Fibroblast of peridontal ligament (primary cell): ENCODE measurements around the gene ADAM30.
A peak's percentile ranks its signal among the peaks of the same experiment; 100 is the strongest.
"Not testable (repeated sequence)": the region's sequence is repeated elsewhere in the genome, so short reads cannot be mapped to it uniquely, and the experiment has no call there.

Source experiments
- DNase-seq: peaks from one replicate; pipeline ENCODE4 v3.0.0-alpha.2; 2010; ENCODE audit errors: extremely low read depth

The ADAM30 gene

GRCh38 chr1:119874186-119874585 lies 22.1 kb downstream of the ADAM30 start:
- DNase-seq, result no peak

GRCh38 chr1:119873135-119874015 lies 22.9 kb downstream of the ADAM30 start:
- DNase-seq, result peak; percentile 81

- DNase-seq, result peak; percentile 19
These were observed 24.4 kb downstream of the ADAM30 start for GRCh38 chr1:119871881-119872280.

- peak; percentile 87 for DNase-seq
These were observed 25.3 kb downstream of the ADAM30 start for GRCh38 chr1:119870917-119871596.

GRCh38 chr1:119869995-119870394 lies 26.3 kb downstream of the ADAM30 start:
- DNase-seq, result no peak

- DNase-seq, result no peak
These were observed 28.1 kb downstream of the ADAM30 start for GRCh38 chr1:119868176-119868575.

GRCh38 chr1:119866451-119866850 lies 29.9 kb downstream of the ADAM30 start:
- no peak for DNase-seq

- DNase-seq, result peak; percentile 71
These were observed 30.7 kb downstream of the ADAM30 start for GRCh38 chr1:119865627-119866026.

GRCh38 chr1:119862276-119862675 lies 34.0 kb downstream of the ADAM30 start:
- no peak for DNase-seq

- no peak for DNase-seq
These were observed 34.8 kb downstream of the ADAM30 start for GRCh38 chr1:119861547-119861946.

- peak; percentile 62 for DNase-seq
These were observed 36.7 kb downstream of the ADAM30 start for GRCh38 chr1:119859647-119860046.

GRCh38 chr1:119858556-119859214 lies 37.6 kb downstream of the ADAM30 start:
- DNase-seq, result not testable (repeated sequence)

GRCh38 chr1:119858126-119858525 lies 38.2 kb downstream of the ADAM30 start:
- DNase-seq, result no peak

GRCh38 chr1:119853155-119853554 lies 43.2 kb downstream of the ADAM30 start:
- DNase-seq, result no peak

GRCh38 chr1:119844206-119844605 lies 52.1 kb downstream of the ADAM30 start:
- DNase-seq, result not testable (repeated sequence)
